Astrocyte (in vitro differentiated cells and primary cell): Measurements from ENCODE around the gene TP53RK.

Source experiments
- EZH2 ChIP-seq: IDR thresholded peaks from 2 replicates; pipeline ENCODE4 v1.6.1; 2012; ENCODE audit warnings: mild to moderate bottlenecking, low read length, inconsistent platforms; ENCODE audit not compliant: insufficient read depth
- TF ChIP-seq, protein P1 (sequence below): IDR thresholded peaks from 2 replicates; pipeline ENCODE4 v1.5.1; 2011; ENCODE audit warnings: low read depth, mild to moderate bottlenecking, inconsistent platforms, low read length, moderate library complexity; ENCODE audit not compliant: insufficient read depth

- TF ChIP-seq, protein P1, sequence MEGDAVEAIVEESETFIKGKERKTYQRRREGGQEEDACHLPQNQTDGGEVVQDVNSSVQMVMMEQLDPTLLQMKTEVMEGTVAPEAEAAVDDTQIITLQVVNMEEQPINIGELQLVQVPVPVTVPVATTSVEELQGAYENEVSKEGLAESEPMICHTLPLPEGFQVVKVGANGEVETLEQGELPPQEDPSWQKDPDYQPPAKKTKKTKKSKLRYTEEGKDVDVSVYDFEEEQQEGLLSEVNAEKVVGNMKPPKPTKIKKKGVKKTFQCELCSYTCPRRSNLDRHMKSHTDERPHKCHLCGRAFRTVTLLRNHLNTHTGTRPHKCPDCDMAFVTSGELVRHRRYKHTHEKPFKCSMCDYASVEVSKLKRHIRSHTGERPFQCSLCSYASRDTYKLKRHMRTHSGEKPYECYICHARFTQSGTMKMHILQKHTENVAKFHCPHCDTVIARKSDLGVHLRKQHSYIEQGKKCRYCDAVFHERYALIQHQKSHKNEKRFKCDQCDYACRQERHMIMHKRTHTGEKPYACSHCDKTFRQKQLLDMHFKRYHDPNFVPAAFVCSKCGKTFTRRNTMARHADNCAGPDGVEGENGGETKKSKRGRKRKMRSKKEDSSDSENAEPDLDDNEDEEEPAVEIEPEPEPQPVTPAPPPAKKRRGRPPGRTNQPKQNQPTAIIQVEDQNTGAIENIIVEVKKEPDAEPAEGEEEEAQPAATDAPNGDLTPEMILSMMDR = no peak
- TF ChIP-seq EZH2 = no peak
These were observed 31.7 kb upstream of the TP53RK start for GRCh38 chr20:46720776-46721425.
